T-helper 1 cell treated with Interleukin-12 subunit alpha and Interleukin-12 subunit beta and Interleukin-4 antibody, amounts not matched to agents 30 ng/mL and 1 ng/mL, for 36 hours (primary cell): ENCODE data around the gene CBX5. TPM values are rescaled to one million over a fixed set of nuclear protein-coding genes. Genes with fewer than 3 reads are reported as not detected.
"Not testable (repeated sequence)": the region's sequence is repeated elsewhere in the genome, so short reads cannot be mapped to it uniquely, and the experiment has no call there.

Experiments
- intact Hi-C: fragments of 100-400 bp; cut with micrococcal nuclease; formaldehyde crosslinking; loops from one replicate; pipeline ENCODE4 v1.15.1; 2024
- total RNA-seq: library from RNA; stranded (reverse); gene quantifications from 2 replicates; pipeline ENCODE4 v1.2.3, GENCODE V29; 2022

The CBX5 gene
- total RNA-seq, 1 donor from 2014 or later = 123 TPM

GRCh38 chr12:54229624-54230212, 50.2 kb downstream of the CBX5 start:
- intact Hi-C loops = no loop called here

GRCh38 chr12:54228471-54228870, 51.5 kb downstream of the CBX5 start:
- intact Hi-C loops = no loop called here

GRCh38 chr12:54227927-54228326, 52.0 kb downstream of the CBX5 start:
- intact Hi-C loops = not testable (repeated sequence)

GRCh38 chr12:54227376-54227775, 52.5 kb downstream of the CBX5 start:
- intact Hi-C loops = no loop called here

- intact Hi-C loops = no loop called here
These were observed 54.3 kb downstream of the CBX5 start for GRCh38 chr12:54225666-54226065.

GRCh38 chr12:54222609-54223008, 57.3 kb downstream of the CBX5 start:
- intact Hi-C loops = no loop called here

GRCh38 chr12:54221402-54221984, 58.4 kb downstream of the CBX5 start:
- intact Hi-C loops = no loop called here

GRCh38 chr12:54220567-54220966, 59.4 kb downstream of the CBX5 start:
- intact Hi-C loops = loop anchor here (1.0 kb wide), 2 partner anchors 148 to 159 kb away; no protein-coding TSS in a partner anchor

GRCh38 chr12:54220092-54220557, 59.8 kb downstream of the CBX5 start:
- intact Hi-C loops = loop anchor here (1.0 kb wide), 2 partner anchors 148 to 159 kb away; no protein-coding TSS in a partner anchor

- intact Hi-C loops = loop anchor here (2.0 to 10.0 kb wide), 3 partner anchors 279 to 767 kb away; partner anchors contain the start of genes ATF7, NCKAP1L and TESPA1
These were observed 62.1 kb downstream of the CBX5 start for GRCh38 chr12:54217774-54218241.

- intact Hi-C loops = loop anchor here (2.0 to 10.0 kb wide), 3 partner anchors 280 to 768 kb away; partner anchors contain the start of genes ATF7, NCKAP1L and TESPA1
These were observed 62.9 kb downstream of the CBX5 start for GRCh38 chr12:54216797-54217661.

- intact Hi-C loops = loop anchor here (1.0 to 10.0 kb wide), 4 partner anchors 109 to 769 kb away; partner anchors contain the start of genes ATF7, COPZ1, NCKAP1L and TESPA1
These were observed 63.7 kb downstream of the CBX5 start for GRCh38 chr12:54215989-54216796.

- intact Hi-C loops = loop anchor here (1.0 to 10.0 kb wide), 9 partner anchors 25 to 770 kb away; partner anchors contain the start of genes ATF7, ATP5MC2, CALCOCO1 and CBX5
These were observed 65.1 kb downstream of the CBX5 start for GRCh38 chr12:54214553-54215406.

- intact Hi-C loops = loop anchor here (5.0 to 10.0 kb wide), 2 partner anchors 536 to 772 kb away; partner anchors contain the start of genes ATP5MC2 and TESPA1
These were observed 66.8 kb downstream of the CBX5 start for GRCh38 chr12:54213079-54213478.

- intact Hi-C loops = loop anchor here (5.0 to 10.0 kb wide), 2 partner anchors 535 to 773 kb away; partner anchors contain the start of genes ATP5MC2 and TESPA1
These were observed 68.0 kb downstream of the CBX5 start for GRCh38 chr12:54211920-54212319.

GRCh38 chr12:54210400-54210790, 69.5 kb downstream of the CBX5 start:
- intact Hi-C loops = loop anchor here (5.0 to 10.0 kb wide), 2 partner anchors 533 to 774 kb away; partner anchors contain the start of genes ATP5MC2 and TESPA1

GRCh38 chr12:54208591-54208990, 71.3 kb downstream of the CBX5 start:
- intact Hi-C loops = no loop called here

GRCh38 chr12:54207539-54208294, 72.2 kb downstream of the CBX5 start:
- intact Hi-C loops = loop anchor here (1.0 kb wide), 1 partner anchor 201 kb away; no protein-coding TSS in a partner anchor
